ENCODE measurements around the gene RASSF3.

RASSF3 gene

DNA sequence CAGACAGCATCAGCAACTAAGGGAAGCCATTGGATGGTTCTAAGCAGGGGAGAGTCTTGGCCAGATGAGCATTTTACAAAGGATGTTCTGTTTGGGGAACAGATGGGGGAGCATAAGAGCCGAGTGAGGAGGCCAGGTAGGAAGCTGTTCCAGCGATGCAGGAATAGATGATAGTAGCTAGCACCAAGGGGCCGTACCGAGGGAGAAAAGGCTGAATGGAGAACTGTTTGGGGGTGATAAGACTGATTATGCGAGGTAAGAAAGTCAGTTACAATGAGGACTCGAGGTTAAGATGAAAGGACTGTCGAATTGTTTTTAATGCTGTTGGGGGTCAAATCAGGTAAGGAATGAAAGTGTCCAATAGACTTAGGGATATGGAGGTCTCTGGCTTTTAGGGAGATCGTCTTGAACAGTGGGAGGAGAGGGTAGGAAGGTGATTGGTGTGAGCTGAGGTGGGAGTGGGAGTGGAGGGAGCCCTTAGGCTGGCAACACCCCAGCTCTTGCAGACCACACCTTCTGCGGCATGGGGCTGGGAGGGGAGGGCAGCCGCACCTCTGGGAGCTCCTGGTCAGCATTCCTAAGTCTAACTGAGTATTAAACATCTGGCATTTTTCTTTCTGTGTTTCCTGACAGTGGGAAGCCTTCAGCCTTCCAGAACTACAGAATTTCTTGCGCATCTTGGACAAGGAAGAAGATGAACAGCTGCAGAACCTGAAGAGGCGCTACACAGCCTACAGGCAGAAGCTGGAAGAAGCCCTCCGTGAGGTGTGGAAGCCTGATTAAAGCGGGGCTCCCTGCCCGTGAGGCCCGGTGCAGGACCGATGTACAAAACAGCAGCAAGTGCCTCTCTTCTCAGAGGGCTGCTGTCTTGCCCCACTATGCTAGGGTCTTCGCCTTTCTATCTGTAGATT, 84.1 kb downstream of the RASSF3 start:
- TF ChIP-seq, protein P1, sequence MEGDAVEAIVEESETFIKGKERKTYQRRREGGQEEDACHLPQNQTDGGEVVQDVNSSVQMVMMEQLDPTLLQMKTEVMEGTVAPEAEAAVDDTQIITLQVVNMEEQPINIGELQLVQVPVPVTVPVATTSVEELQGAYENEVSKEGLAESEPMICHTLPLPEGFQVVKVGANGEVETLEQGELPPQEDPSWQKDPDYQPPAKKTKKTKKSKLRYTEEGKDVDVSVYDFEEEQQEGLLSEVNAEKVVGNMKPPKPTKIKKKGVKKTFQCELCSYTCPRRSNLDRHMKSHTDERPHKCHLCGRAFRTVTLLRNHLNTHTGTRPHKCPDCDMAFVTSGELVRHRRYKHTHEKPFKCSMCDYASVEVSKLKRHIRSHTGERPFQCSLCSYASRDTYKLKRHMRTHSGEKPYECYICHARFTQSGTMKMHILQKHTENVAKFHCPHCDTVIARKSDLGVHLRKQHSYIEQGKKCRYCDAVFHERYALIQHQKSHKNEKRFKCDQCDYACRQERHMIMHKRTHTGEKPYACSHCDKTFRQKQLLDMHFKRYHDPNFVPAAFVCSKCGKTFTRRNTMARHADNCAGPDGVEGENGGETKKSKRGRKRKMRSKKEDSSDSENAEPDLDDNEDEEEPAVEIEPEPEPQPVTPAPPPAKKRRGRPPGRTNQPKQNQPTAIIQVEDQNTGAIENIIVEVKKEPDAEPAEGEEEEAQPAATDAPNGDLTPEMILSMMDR (IDR thresholded peaks at IDR 0.05; ENCODE audit: low read depth, low read length, missing control alignments): no peak
- DNase-seq (ENCODE audit: low read depth): no peak
- in situ Hi-C loops (cut with HindIII; ENCODE audit: low sequenced_read_pairs): loop anchor here (5.0 kb wide), 1 partner anchor 147 kb away; no protein-coding TSS in a partner anchor
- H3K4me3 ChIP-seq (ENCODE audit: low read depth, low read length): no peak overlapping the region

DNA sequence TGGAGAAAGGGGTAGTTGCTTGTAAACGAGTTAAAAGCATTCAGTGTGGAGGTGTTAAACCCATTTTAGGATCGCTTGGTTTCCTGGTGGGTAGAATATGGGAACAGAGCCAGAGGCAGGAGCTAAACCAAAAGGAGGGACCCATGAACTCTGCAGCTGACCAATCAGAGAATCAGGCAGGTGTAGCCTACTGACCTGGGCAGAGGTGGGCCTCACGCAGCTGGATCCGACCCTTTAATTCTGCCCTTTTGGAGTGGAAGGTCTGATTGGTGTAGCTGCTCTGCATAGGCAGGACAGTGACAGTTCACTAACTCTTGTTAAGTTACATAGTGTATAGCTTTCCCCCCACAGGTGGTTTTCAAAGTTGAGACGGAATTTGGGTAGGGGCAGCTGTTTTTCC, 85.3 kb downstream of the RASSF3 start:
- in situ Hi-C loops (cut with HindIII; ENCODE audit: low sequenced_read_pairs): loop anchor here (5.0 kb wide), 1 partner anchor 148 kb away; no protein-coding TSS in a partner anchor
- no peak for DNase-seq (ENCODE audit: low read depth)

DNA sequence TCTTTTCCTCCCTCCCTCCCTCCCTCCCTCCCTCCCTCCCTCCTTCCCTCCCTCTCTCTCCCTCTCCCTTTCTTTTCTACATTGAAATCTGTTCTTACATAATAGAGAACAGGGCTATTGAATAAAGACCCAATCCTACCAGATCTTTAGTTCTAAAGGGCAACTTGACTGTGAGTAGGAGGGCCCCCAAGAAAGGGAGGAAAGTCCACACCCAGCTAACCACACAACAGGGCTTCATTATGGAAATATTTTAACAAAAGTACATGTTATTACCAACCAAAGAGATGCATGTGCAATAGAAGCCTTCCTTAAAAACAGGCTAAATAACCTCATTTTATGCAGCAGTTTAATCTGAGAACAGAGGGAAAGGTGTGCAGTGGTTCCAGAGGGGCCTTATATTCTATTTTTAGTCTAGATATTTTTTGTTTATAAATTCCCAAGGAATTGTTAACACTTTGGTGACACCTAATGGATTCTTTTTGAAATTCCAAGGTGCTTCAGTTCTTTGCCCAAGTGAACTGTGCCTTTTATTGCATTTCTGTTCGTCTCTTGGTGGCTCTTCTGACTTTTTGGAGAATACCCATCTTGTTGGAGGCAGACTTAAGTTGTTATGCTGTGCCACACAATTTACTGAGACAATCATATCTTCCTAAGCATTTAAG, 85.9 kb downstream of the RASSF3 start:
- no peak for DNase-seq (ENCODE audit: low read depth)
- H3K4me3 ChIP-seq (ENCODE audit: low read depth, low read length): no peak overlapping the region
- in situ Hi-C loops (cut with HindIII; ENCODE audit: low sequenced_read_pairs): loop anchor here (5.0 kb wide), 1 partner anchor 149 kb away; no protein-coding TSS in a partner anchor
- TF ChIP-seq, protein P1 (IDR thresholded peaks at IDR 0.05; ENCODE audit: low read depth, low read length, missing control alignments): peak; percentile 35

More for the DNA sequence above, 85.3 kb downstream of the RASSF3 start:
- TF ChIP-seq, protein P1 (IDR thresholded peaks at IDR 0.05; ENCODE audit: low read depth, low read length, missing control alignments): no peak
- no peak overlapping the region for H3K4me3 ChIP-seq (ENCODE audit: low read depth, low read length)

DNA sequence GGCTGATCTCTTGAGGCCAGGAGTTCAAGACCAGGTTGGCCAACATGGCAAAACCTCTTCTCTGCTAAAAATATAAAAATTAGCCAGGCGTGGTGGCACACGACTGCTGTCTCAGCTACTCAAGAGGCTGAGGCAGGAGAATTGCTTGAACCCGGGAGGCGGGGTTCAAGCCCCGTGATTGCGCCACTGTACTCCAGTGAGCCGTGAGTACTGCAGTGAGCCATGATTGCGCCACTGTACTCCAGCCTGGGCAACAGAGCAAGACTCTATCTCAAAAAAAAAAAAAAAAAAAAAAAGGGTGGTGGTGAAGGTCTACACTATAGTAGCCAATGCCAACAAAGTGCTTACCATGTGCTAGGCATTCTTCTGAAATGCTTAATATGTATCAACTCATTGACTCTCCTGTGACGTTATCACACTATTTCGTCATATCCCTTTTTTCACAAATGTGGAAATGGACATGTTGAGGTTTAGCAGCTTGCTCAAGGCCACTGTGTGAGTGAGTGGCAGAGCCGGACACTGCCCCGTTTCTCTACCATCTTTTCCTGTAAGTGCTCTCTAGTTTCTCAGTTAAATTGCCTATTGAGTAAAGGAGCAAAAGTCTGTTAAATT, 89.3 kb downstream of the RASSF3 start:
- in situ Hi-C loops (cut with HindIII; ENCODE audit: low sequenced_read_pairs): loop anchor here (5.0 kb wide), 1 partner anchor 152 kb away; no protein-coding TSS in a partner anchor
- H3K4me3 ChIP-seq (ENCODE audit: low read depth, low read length): no peak overlapping the region
- TF ChIP-seq, protein P1 (IDR thresholded peaks at IDR 0.05; ENCODE audit: low read depth, low read length, missing control alignments): no peak
- no peak for DNase-seq (ENCODE audit: low read depth)

DNA sequence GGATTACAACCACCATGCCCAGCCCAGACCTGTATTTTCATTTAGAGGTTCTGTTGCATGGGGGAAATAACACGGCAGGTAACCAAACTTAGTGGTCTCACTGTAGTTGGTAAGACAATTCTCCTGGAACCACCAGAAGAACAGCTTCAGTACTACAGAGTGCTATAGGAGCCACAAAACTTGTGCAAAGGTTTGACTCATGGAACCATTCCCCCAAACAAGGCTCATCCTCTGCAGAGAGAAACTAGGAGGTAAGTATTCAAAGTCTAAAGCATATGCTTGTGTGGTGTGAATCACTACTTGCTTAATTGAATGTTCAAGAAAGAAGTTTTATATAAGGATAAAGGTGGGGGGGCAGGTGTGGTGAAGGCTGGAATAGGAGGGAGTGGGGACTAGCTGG, 90.2 kb downstream of the RASSF3 start:
- TF ChIP-seq, protein P1 (IDR thresholded peaks at IDR 0.05; ENCODE audit: low read depth, low read length, missing control alignments): no peak
- no peak overlapping the region for H3K4me3 ChIP-seq (ENCODE audit: low read depth, low read length)
- in situ Hi-C loops (cut with HindIII; ENCODE audit: low sequenced_read_pairs): no loop called here
- no peak for DNase-seq (ENCODE audit: low read depth)

DNA sequence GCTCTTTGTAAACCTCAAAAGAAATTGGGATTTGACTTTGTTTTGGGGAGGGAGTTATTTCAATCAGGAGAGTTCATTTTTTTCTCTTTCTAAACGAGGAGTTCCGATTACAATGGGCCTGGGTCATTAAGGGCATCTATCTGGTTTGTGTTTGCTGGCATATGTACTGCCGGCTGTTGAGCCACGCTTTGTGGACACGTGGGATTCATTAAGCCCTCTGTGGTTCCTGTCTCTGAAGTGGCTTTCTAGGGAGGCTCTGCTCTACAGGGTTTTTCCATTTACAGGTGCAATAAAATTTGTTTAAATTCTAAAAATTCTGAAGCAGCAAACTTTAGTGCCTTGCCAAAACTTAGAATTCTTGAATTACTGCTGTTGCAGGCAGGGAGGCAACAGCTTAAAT, 91.0 kb downstream of the RASSF3 start:
- in situ Hi-C loops (cut with HindIII; ENCODE audit: low sequenced_read_pairs): no loop called here
- DNase-seq (ENCODE audit: low read depth): no peak
- no peak overlapping the region for H3K4me3 ChIP-seq (ENCODE audit: low read depth, low read length)
- TF ChIP-seq, protein P1 (IDR thresholded peaks at IDR 0.05; ENCODE audit: low read depth, low read length, missing control alignments): no peak
